Breast epithelium (tissue), 3 donors: ENCODE data around the gene GCSAM.

Experiments used
- POLR2A ChIP-seq: fragments of 450-650 bp; IDR thresholded peaks from one replicate; pipeline ENCODE4 v1.6.1; 2016; ENCODE audit warnings: antibody characterized with exemption, mild to moderate bottlenecking, moderate library complexity
- POLR2AphosphoS5 ChIP-seq, 3 donors: sonication (generic); formaldehyde crosslinking; IDR thresholded peaks; one replicate each; pipeline ENCODE4 v1.6.1; 2017; ENCODE audit warnings: antibody characterized with exemption in 3 of 3
- TF ChIP-seq, protein P1 (sequence below), 3 donors: fragments of 450-650 bp; IDR thresholded peaks; one replicate each; pipeline ENCODE4 v1.5.1; 2016 to 2017; ENCODE audit warnings: antibody characterized with exemption in 3 of 3, mild to moderate bottlenecking in 3 of 3, moderate library complexity in 3 of 3

- TF ChIP-seq POLR2A: no peak
- TF ChIP-seq, protein P1, sequence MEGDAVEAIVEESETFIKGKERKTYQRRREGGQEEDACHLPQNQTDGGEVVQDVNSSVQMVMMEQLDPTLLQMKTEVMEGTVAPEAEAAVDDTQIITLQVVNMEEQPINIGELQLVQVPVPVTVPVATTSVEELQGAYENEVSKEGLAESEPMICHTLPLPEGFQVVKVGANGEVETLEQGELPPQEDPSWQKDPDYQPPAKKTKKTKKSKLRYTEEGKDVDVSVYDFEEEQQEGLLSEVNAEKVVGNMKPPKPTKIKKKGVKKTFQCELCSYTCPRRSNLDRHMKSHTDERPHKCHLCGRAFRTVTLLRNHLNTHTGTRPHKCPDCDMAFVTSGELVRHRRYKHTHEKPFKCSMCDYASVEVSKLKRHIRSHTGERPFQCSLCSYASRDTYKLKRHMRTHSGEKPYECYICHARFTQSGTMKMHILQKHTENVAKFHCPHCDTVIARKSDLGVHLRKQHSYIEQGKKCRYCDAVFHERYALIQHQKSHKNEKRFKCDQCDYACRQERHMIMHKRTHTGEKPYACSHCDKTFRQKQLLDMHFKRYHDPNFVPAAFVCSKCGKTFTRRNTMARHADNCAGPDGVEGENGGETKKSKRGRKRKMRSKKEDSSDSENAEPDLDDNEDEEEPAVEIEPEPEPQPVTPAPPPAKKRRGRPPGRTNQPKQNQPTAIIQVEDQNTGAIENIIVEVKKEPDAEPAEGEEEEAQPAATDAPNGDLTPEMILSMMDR (IDR thresholded peaks at IDR 0.05): no peak
- no peak for TF ChIP-seq POLR2AphosphoS5 (IDR thresholded peaks at IDR 0.05)
Measured at GRCh38 chr3:112083239-112083638, 49.8 kb downstream of the GCSAM start.
